Activated CD8-positive, alpha-beta memory T cell treated with anti-CD3 and anti-CD28 coated beads for 36 hours (primary cell): Measurements from ENCODE around the gene TALDO1. TPM values are rescaled to one million over a fixed set of nuclear protein-coding genes. Genes with fewer than 3 reads are reported as not detected.

Source experiments
- CTCF ChIA-PET: fragments of 350-600 bp; sonication (Branson Sonifier 250); formaldehyde crosslinking; loops from one replicate; lab custom pipeline; 2021; ENCODE audit warnings: antibody characterized with exemption; lab: Charles Lee
- POLR2A ChIA-PET: fragments of 350-600 bp; sonication (Branson Sonifier 250); formaldehyde crosslinking; loops from one replicate; lab custom pipeline; 2021; ENCODE audit warnings: antibody characterized with exemption; lab: Charles Lee
- total RNA-seq, 2 experiments: library from RNA; stranded (reverse); gene quantifications; one replicate each; pipeline ENCODE4 v1.2.3, GENCODE V29; 2021

TALDO1 gene
- total RNA-seq, 2 experiments from 2014 or later, result 270 to 286 TPM

DNA sequence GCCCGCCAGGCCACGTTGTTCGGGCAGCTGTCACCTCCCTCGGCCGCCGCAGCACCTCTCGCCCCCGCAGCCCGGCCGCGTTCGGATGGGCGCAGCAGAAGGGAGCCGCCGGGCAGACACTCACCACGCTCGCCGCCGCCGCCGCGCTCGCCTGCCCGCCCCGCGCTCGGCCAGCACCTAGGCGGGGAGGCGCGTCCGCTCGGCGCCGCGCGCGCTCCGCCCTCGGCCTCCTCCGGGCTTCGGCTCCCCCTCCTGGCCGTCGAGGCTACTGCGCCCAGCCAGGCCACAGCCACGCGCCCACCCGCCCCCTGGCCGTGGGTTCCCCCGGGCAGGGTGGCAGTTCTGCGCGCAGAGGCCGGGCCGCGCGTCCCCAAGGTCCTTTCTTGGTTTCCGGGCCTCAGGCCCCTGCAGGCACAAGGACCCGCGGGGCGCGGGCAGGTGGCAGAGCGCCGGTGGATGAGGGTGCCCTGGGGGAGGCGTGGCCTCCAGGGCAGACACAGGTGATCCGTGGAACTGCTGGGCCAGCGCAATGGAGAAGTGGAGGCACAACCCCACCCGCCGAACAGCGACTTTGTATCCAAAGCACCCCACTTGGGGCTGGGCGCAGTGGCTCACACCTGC is 50.9 kb downstream of the TALDO1 start, which contains the start of gene SLC25A22:
Gene SLC25A22 (minus strand): TSS at position 189 of the 621 bp plus-strand sequence. CDS start 3,275 bp downstream, outside the sequence.
- POLR2A ChIA-PET, result no interaction called here
- CTCF ChIA-PET, result interaction anchor here (1.0 to 2.6 kb wide), 3 partner anchors 9 to 34 kb away, joined by 3 to 10 read pairs (median 5); partner anchors contain the start of genes CD151 and GATD1

GRCh38 chr11:799641-800316 is 52.5 kb downstream of the TALDO1 start:
- POLR2A ChIA-PET, result no interaction called here
- CTCF ChIA-PET, result interaction anchor here (1.0 kb wide), 1 partner anchor 8 kb away, joined by 5 read pairs; no protein-coding TSS in a partner anchor

DNA sequence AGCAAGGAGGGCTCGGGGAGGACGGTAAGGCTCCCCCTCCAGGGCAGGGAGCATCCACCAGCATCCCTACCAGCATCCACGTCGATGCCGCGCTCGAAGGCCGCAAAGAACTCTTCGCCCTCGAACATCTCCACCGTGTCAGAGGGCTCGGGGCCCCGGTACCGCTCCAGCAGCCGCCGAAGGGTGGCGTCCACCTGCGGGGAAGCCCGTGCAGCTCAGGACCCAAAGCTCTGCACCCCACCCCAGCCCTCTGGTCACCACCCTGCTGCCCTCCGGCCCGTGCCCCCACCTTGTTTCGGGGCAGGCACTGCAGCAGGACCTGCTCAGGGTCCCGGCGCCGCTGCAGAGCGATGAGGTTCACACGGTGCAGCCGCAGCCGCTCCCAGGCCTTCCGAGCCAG is 53.2 kb downstream of the TALDO1 start:
- CTCF ChIA-PET, result no interaction called here
- POLR2A ChIA-PET, result no interaction called here

DNA sequence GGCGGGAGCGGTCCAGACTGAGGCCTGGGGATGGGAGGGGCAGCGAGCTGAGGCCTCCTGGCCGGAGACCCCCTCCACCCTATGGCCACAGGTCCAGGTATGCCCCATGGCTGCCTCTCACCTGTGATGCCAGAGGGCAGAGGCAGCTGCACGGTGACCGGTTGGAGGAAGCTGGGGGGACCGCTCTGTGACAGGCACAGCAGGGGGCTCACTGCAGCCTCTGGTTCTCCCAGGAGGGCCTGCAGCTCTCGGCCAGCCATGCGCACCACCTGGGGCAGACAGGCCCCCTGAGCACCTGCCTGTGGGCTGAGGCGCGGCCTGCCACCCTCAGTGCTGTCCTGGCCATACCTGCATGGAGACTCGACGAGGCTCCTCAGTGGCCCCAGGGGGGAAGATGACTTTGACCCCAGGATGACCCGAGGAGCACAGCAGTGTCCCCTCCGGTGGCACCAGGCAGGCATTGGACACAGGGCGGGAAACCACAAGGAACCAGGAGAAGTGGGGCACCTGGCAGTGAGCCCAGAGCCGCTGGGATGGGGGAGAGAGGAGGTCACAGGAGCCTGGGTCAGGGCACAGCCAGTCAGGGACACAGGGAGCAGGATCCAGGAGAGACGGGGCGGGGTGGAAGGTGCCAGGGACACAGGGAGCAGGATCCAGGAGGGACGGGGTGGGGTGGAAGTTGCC is 54.0 kb downstream of the TALDO1 start:
- ChIA-PET POLR2A (no interaction called here), CTCF (no interaction called here)

- CTCF ChIA-PET, result no interaction called here
- POLR2A ChIA-PET, result no interaction called here
These were observed 54.9 kb downstream of the TALDO1 start for GRCh38 chr11:802018-802617.

GRCh38 chr11:802693-803466 is 55.6 kb downstream of the TALDO1 start:
- CTCF ChIA-PET, result no interaction called here
- POLR2A ChIA-PET, result interaction anchor here (0.6 kb wide), 1 partner anchor 8 kb away, joined by 5 read pairs; no protein-coding TSS in a partner anchor

DNA sequence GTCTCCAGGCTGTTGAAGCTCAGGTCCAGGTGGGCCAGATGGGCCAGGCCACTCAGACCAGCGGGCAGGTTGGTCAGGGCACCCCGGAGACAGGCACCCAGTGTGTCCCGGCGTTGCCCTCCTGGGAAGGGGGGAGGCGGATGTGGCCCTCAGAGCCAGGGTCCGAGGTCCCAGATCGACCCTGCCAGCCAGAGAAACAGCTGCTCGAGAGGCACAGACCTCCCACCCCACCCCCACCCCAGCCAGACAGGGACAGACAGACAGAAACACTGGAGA is 56.1 kb downstream of the TALDO1 start:
- CTCF ChIA-PET, result interaction anchor here (1.1 kb wide), 1 partner anchor 37 kb away, joined by 3 read pairs; no protein-coding TSS in a partner anchor
- POLR2A ChIA-PET, result interaction anchor here (0.6 kb wide), 1 partner anchor 8 kb away, joined by 5 read pairs; no protein-coding TSS in a partner anchor

DNA sequence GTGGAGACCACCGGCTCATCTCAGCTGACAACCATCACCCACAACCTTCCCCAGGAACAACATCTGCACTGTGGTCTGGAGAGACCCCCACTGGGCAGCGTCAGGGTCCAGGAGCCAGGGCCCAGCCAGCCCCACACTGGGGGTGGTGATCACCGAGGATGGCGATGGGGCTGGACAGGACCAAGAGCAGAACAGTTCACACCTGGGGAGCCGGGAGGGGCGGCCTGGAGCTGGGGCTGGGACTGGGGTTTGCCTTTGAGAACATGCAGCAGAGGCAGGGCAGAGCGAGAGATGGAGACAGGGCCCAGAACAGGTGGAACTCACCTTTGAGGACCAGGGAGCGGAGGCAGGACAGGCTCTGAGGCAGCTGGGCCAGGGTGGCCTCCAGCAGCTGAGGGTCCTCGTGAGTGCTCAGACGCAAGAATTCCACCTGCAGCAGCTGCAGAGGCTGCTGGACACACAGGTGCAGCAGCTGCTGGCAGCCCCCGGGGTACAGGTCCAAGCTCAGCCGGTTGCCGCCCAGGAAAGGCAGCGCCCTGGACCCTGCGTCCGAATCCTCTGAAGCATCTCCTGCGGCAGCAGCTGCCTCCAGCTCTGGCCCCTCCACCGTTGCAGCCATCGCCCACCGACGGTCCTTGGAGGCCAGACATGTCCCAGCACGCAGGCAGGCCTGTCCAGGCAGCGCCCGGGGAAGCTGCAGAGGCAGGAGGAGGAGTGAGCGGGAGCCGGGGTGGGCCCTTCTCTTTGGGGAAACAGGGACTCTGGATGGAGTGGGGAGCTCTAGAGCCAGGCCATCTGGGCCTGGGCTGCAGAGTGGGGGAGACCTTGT is 56.7 kb downstream of the TALDO1 start:
- CTCF ChIA-PET, result interaction anchor here (1.1 kb wide), 1 partner anchor 38 kb away, joined by 3 read pairs; no protein-coding TSS in a partner anchor
- POLR2A ChIA-PET, result interaction anchor here (0.7 kb wide), 1 partner anchor 355 kb away, joined by 4 read pairs; no protein-coding TSS in a partner anchor

- CTCF ChIA-PET, result no interaction called here
- POLR2A ChIA-PET, result interaction anchor here (0.7 kb wide), 1 partner anchor 356 kb away, joined by 4 read pairs; no protein-coding TSS in a partner anchor
These were observed 57.3 kb downstream of the TALDO1 start for GRCh38 chr11:804599-804964.

GRCh38 chr11:808427-809286 is 61.4 kb downstream of the TALDO1 start:
- CTCF ChIA-PET, result interaction anchor here (0.8 to 2.3 kb wide), 5 partner anchors 10 to 112 kb away, joined by 3 to 5 read pairs (median 4); partner anchors contain the start of gene PNPLA2
- POLR2A ChIA-PET, result interaction anchor here (0.8 to 2.0 kb wide), 5 partner anchors 11 to 31 kb away, joined by 3 to 16 read pairs (median 4); partner anchors contain the start of genes GATD1 and PNPLA2

DNA sequence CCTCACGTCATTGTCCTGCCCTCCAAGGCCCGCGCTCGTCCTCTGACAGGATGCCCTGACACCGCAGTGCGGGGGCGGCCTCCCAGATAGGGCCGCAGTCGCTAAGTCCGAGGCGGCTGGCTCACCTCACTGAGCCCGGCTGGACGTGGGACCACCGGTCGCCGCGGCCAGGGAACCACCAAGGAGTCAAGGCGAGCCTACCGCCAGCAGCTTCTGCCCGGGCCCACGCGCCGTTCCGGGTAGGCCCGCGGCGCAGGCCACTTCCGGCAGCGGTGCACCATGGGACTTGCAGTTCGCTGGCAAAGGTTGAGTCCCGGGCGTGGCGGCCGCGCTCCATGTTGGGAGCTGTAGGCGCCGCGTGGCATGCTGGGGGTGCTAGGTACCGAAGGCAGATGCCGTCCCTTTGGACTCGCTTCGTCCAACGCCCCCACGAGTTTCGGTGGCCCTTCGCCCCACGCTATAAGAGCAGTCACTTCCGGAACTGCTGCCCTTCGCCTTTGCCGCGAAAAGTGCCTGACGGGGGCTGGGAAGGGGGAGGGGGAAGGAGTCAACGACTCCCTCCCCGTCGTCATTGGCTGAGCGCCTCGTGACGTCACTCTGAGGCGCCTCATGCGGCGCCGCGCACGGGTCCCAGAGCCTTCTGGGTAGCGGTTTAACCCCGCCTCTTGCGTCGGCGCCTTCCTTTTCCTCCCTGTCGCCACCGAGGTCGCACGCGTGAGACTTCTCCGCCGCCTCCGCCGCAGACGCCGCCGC is 62.2 kb downstream of the TALDO1 start, which contains the start of gene RPLP2:
Gene RPLP2 (plus strand): TSS at position 681 of the 753 bp plus-strand sequence. CDS start 268 bp downstream, outside the sequence.
- POLR2A ChIA-PET, result interaction anchor here (0.6 to 2.0 kb wide), 6 partner anchors 10 to 52 kb away, joined by 3 to 16 read pairs (median 5); partner anchors contain the start of genes GATD1 and PNPLA2
- CTCF ChIA-PET, result interaction anchor here (0.6 to 1.6 kb wide), 4 partner anchors 10 to 26 kb away, joined by 3 to 4 read pairs (median 4); partner anchors contain the start of gene PNPLA2

GRCh38 chr11:810040-810567 is 62.8 kb downstream of the TALDO1 start:
- CTCF ChIA-PET, result interaction anchor here (0.6 to 1.5 kb wide), 3 partner anchors 9 to 25 kb away, joined by 3 to 6 read pairs (median 3); partner anchors contain the start of gene PNPLA2
- POLR2A ChIA-PET, result interaction anchor here (0.6 to 2.0 kb wide), 7 partner anchors 9 to 274 kb away, joined by 3 to 16 read pairs (median 5); partner anchors contain the start of genes GATD1 and PNPLA2

DNA sequence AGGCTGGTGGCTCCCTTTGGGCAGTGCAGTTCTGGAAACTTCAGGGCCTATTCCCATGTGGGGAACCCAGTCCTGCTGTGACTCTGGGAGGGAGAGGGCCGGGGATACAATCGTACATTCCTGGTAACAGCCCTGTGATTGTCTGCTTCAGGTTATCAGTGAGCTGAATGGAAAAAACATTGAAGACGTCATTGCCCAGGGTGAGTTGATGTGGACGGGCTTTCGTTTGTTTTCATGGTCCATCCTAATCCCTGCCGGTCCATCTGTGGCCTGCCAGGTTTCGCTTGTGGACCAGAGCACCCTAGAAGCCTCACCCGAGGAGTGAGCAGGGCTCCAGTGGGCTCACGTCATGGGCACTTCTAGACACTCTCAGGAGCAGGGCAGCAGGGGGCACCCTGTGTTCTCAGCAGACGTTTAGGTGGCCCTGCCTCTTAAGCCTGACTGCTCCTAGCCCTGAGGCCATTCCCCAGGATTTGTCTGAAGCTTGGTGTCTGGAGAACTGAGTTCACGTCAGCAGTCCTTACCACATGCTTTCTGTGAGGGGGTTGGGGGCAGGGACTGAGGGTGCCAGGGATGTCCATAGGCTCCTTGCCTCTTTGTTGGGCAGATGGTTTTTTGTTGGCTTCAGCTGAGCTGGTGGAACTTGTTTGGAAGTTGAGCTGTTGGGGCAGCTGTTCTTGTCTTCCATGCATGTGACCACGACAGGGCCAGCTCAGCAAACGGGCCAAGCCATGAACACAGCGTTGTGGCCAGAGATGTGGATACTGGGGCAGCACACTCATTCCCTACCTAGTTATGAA is 64.4 kb downstream of the TALDO1 start:
- ChIA-PET POLR2A (interaction anchor here (1.0 to 1.3 kb wide), 2 partner anchors 8 to 9 kb away, joined by 5 to 11 read pairs; partner anchors contain the start of gene PNPLA2), CTCF (interaction anchor here (1.5 kb wide), 1 partner anchor 8 kb away, joined by 6 read pairs; the partner anchor contains the start of gene PNPLA2)

GRCh38 chr11:812390-812789 is 65.1 kb downstream of the TALDO1 start:
- CTCF ChIA-PET, result no interaction called here
- POLR2A ChIA-PET, result no interaction called here
